HG02798 (cell line): ENCODE data around the gene STPG3.
"Not testable (repeated sequence)": the region's sequence is repeated elsewhere in the genome, so short reads cannot be mapped to it uniquely, and the experiment has no call there.

ENCODE experiments used
- ATAC-seq: cut with Tn5 transposase; IDR thresholded peaks from one replicate; pipeline ENCODE4 v1.9.1; 2021; ENCODE audit warnings: mild to moderate bottlenecking; ENCODE audit not compliant: unreplicated experiment, poor library complexity

STPG3 gene

DNA sequence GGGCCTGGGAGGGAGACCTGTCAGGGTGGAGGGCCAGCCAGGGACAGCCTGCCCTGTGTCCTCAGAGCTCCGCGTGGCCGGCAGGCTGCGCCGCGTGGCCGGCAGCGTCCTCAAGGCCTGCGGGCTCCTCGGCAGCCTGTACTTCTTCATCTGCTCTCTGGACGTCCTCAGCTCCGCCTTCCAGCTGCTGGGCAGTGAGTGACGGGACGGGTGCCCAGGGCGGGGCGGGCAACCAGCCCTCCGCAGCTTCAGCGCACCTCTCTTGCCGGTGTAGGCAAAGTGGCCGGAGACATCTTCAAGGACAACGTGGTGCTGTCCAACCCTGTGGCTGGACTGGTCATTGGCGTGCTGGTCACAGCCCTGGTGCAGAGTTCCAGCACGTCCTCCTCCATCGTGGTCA is 18.6 kb upstream of the STPG3 start:
- no peak for ATAC-seq

DNA sequence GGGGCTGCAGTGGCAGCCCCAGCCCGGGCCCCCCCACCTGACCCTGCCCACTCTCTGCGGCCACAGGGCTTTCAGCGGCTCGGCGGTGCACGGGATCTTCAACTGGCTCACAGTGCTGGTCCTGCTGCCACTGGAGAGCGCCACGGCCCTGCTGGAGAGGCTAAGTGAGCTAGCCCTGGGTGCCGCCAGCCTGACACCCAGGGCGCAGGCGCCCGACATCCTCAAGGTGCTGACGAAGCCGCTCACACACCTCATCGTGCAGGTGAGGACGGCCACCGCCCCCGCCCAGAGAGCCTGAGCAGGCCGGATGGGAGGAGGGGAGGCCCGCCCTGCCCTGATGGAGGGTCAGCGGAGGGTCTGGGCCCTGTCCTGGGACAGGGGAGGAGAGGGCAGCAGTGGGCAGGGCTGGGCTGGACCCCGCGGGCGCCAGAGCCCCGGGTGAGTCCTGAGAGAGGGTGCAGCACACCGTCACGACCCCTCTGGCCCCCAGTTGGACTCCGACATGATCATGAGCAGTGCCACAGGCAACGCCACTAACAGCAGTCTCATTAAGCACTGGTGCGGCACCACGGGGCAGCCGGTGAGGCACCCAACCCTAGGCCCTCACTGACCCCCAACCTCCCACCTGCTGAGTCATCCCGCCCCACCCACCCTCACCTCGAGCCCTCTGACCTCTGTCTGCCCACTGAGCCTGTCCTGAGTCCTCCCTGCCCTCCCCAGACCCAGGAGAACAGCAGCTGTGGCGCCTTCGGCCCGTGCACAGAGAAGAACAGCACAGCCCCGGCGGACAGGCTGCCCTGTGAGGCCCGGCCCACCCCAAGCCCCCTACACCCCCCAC is 17.7 kb upstream of the STPG3 start:
- no peak for ATAC-seq

DNA sequence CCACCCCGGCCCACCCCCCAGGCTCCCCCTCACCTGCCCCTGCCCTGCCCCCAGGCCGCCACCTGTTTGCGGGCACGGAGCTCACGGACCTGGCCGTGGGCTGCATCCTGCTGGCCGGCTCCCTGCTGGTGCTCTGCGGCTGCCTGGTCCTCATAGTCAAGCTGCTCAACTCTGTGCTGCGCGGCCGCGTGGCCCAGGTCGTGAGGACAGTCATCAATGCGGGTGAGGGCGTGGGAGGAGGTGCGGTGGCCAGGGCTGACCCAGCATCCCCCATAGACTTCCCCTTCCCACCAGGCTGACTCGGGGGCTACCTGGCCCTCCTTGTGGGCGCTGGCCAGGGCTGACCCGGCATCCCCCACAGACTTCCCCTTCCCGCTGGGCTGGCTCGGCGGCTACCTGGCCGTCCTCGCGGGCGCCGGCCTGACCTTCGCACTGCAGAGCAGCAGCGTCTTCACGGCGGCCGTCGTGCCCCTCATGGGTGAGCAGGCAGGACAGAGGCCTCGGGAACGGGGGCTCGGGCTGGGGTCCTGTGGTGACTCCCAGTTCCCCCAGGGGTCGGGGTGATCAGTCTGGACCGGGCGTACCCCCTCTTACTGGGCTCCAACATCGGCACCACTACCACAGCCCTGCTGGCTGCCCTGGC is 16.9 kb upstream of the STPG3 start:
- no peak for ATAC-seq

DNA sequence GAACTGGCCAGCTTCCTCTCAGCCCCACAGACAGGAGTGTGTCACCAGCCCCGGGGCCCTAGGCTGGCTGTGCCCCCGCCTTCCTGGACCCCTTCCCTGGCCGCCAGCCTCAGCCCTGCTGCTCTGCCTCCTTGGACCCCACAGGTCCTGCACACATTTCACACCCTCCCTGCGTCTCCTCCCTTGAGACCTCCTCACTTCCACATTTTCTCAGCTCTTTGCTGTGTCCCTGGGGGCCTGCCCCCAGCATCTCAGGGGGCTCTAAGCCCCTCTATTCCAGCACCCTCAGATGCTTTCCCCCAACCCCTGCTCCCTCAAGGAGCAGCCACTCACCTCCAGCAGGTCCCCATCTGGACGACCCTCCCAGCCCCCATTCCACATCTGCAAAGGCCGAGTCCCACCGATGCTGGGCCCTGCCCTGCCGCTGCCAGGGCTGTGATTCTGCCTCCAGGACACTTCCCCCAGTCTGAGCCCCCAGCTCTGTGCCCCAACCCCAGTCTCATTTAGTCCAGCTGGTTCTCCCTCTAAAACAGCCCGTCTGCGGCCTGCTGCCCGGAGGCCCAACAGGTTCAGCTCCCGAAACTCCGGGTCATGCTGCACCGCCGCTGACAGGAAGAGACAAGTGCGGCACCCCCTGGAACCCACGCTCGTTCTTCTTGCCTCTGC is 16.2 kb upstream of the STPG3 start:
- ATAC-seq: no peak

DNA sequence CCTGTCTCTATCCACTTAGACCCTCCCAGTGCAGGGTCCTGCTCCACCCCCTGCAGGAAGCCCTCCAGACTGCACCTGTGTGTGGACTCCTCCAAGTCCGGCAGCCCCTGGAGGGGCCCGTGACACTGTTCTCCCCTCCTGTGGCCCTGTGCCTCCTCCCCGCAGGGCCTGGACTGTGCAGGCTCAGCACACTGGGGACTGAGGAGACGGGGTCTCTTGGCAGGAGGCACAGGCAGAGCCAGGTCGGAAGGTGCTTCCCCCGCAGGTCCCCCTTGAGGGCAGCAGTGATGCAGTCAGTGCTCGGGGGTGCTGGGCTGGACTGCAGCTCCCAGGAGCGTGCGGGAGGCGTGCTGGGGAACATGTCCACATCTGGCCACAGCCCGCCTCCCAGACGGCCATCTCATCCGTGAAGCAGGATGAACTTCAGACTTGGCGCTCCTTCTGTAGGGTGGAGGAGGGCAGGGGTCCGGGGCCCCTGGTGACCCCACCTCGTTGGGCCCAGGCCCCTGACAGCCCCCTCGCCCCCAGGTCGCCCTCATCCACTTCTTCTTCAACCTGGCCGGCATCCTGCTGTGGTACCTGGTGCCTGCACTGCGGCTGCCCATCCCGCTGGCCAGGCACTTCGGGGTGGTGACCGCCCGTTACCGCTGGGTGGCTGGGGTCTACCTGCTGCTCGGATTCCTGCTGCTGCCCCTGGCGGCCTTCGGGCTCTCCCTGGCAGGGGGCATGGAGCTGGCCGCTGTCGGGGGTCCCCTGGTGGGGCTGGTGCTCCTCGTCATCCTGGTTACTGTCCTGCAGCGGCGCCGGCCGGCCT is 15.5 kb upstream of the STPG3 start:
- no peak for ATAC-seq

DNA sequence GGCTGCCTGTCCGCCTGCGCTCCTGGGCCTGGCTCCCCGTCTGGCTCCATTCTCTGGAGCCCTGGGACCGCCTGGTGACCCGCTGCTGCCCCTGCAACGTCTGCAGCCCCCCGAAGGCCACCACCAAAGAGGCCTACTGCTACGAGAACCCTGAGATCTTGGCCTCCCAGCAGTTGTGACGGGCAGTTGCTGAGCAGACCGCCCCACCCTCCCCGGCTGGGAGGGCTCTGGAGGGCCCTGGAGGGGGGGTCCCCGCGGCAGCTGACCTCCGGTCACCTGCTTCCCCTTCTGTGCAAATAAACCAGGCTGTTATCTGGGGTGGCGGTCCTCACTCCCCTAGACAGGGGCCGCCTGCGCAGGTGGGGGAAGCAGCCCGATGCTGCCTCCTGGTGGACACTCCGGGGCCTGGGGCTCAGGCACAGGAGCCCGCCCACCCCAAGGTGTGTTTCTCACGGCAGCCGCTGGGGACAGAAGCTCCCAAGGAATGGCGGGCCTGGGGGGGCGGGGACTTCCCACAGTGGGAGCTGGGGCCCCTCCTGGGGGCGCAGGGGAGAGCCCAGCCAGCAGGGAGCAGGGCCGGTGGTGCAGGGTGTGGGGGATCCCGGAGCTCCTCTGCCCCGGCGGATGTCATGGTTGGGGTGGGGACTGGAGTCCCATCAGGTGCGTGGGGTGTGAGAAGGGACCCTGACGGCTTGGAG is 14.7 kb upstream of the STPG3 start:
- peak; percentile 20 for ATAC-seq

DNA sequence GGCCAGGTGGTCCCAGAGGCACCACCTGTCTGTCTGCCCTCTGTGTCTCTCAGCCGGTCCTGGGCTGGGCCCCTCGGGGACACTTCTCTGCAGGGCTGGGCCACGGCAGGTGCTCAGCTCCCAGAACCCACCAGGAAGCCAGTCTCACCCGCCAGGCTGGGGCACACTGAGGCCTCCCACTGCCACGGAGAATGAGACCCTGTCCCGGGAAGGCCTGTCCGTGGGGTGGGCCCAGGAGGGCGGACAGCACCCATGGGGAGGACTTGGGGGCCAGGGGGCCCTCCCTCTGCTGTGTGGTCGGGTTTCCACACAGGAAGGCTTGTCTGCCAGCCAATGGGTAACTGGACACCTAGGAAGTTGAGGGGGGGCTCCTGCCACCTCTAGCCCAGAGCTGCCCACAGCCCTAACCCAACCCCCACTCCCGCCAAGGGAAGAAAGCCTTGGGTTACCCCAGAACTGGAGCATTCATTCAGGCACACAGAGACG is 14.1 kb upstream of the STPG3 start:
- ATAC-seq: no peak

DNA sequence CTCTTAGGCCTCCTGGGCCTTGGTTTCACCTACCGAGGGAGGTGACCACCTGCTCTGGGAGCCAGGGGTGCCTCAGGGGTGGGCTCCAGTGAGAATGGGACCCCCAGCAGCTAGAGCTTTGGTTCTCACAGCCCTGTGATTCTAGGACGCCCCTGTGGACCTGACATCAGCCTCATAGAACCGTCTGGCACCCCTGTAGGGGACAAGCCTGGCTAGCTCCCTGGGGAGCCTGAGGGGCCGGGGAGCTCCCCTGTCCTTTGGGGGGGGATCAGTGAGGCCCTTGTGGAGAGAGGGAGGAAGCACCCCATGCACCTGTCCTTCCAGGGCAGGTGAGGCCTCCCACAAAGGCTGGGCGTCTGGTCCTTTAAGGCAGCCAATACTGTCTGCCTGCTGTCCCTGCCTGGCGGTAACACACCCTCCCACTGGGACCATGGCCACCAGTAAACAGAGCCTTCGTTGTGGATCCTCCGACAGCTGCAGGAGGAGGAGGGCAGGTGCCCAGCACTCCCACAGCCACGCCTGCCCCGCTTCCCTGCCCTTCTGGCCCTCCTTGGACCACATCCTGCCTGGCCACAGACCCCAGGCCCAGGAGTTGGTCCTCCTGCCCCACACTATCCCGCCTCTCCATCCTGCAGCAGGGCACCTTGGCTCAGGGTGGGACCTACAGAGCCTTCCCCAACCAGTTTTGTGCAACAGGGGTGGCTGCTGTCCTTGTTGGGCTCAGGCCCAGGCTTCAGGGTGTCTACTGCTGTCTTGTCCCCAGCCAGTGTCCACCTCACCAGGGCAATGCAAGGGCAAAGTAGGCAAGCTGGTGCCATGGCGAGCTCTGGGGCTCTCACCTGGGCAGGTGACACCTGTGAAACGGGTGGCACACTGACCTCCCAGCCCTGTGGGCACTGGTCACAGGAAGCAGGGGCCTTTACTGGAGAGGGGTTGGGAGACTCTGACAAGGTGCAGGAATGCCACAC is 13.0 kb upstream of the STPG3 start:
- no peak for ATAC-seq

DNA sequence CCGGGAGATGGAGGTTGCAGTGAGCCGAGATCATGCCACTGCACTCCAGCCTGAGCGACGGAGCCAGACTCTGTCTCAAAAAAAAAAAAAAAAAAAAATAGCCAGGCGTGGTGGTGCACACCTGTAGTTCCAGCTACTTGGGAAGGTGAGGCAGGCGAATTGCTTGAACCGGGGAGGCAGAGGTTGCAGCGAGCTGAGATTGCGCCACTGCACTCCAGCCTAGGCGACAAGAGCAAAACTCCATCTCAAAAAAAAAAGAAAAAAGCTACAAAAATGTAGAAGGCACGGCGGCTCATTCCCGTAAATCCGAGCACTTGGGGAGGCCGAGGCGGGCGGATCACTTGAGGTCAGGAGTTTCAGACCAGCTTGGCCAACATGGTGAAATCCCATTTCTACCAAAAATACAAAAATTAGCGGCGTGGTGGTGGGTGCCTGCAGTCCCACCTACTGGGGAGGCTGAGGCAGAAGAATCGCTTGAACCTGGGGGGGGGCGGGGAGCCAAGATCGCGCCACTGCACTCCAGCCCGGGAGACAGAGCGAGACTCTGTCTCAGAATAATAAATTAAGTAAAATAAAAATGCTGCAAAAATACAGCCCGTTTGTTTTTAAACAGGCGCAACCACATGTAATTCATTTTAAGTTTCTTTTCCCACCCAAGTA is 11.4 kb upstream of the STPG3 start:
- ATAC-seq: not testable (repeated sequence)

DNA sequence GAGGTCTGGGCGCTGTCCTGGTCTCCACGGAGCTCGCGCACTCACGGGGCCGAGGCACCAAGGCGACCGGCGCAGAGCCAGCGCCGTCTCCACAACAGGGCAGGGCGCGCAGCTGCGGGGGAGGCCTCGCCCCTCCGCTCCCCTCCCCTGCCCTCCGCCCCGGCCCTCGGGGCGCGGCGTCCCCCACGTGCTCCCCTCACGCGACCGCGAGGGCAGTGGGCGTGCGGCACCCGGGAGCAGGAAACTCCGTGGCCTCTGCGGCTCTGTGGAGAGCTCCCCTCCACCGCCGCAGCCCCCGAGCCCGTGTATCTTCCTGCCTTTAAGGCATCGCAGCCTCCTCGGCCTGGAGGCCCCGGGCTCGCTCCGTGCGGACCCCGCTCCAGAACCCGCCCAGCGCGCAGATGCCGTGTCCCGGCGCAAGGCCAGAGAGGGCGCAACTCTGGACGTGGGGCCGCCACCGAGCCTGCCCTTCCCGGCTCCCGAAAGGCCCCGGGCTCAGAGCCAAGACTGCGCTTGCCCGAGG is 10.7 kb upstream of the STPG3 start:
- peak; percentile 15 for ATAC-seq

DNA sequence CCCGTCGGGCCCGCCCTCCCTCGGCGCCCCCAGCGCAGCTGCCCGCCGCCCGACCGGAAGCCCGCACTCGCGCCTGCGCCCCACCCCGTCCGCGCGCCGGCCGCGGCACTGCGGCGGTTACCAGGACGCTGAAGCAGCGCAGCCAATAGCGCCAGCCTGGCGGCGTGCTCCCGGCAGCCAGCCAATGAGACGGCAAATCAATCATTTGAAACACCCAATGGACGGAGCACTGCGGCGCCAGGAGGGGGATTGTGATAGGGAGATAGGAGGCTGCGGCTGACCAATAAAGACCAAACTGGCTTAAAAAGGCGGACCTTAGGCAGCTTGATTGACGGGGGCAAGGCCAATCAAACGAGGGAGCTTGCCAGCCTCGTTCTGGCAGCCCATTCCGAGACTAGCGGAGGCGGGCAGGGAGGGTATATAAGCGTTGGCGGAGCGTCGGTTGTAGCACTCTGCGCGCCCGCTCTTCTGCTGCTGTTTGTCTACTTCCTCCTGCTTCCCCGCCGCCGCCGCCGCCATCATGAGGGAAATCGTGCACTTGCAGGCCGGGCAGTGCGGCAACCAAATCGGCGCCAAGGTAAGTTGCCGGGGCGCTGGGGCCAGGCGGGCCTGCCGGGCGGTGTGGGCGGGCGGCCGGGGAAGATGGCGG is 10.1 kb upstream of the STPG3 start, which contains the start of gene TUBB4B:
Gene TUBB4B, plus strand, starts transcription at position 447 of the 649 bp plus-strand sequence. Its CDS starts 74 bp downstream, at position 521.
- ATAC-seq: peak; percentile 72

DNA sequence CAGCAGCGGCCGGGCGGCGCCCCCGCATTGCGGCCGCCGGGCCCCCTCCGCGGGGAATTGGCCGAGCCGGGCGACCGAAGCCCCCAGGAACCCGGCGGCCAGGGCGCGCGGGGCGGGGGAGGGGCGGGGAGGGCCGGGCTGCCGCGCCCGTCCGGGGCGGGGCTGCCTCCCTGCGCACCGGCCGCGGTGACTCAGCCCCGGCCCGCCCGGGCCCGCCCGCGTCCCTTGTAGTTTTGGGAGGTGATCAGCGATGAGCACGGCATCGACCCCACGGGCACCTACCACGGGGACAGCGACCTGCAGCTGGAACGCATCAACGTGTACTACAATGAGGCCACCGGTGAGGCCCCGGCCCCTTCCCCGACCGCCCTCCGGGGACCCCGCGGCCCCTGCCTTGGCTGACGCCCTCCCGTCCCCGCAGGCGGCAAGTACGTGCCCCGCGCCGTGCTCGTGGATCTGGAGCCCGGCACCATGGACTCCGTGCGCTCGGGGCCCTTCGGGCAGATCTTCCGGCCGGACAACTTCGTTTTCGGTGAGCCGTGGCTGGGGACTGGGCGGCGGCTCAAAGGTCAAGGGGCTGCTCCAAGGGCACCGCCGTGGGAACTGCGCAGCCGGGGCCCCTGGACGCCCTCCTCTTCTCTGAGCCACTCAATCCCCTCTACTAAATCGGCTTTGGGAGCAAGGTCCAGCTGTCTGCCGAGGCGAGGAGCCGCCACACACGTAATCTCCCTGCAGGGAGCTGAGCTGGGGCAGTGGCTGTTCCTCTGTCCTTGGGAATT is 9.4 kb upstream of the STPG3 start:
- peak; percentile 0 for ATAC-seq

DNA sequence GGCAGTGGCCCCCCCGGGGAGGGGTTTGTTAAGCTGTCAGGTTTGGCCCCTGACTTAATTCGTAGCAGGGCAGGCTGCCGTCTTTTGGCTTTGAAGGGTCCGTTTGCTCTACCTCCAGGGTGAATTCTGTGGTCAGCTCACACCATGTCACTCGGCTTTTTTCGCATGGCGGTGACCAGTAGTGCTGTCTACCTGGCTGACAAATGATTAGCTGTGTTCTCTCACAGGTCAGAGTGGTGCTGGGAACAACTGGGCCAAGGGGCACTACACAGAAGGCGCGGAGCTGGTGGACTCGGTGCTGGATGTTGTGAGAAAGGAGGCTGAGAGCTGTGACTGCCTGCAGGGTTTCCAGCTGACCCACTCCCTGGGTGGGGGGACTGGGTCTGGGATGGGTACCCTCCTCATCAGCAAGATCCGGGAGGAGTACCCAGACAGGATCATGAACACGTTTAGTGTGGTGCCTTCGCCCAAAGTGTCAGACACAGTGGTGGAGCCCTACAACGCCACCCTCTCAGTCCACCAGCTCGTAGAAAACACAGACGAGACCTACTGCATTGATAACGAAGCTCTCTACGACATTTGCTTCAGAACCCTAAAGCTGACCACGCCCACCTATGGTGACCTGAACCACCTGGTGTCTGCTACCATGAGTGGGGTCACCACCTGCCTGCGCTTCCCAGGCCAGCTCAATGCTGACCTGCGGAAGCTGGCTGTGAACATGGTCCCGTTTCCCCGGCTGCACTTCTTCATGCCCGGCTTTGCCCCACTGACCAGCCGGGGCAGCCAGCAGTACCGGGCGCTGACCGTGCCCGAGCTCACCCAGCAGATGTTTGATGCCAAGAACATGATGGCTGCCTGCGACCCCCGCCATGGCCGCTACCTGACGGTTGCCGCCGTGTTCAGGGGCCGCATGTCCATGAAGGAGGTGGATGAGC is 8.6 kb upstream of the STPG3 start:
- ATAC-seq: no peak

DNA sequence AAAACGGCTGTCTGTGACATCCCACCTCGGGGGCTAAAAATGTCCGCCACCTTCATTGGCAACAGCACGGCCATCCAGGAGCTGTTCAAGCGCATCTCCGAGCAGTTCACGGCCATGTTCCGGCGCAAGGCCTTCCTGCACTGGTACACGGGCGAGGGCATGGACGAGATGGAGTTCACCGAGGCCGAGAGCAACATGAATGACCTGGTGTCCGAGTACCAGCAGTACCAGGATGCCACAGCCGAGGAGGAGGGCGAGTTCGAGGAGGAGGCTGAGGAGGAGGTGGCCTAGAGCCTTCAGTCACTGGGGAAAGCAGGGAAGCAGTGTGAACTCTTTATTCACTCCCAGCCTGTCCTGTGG is 7.8 kb upstream of the STPG3 start:
- ATAC-seq: not testable (repeated sequence)

DNA sequence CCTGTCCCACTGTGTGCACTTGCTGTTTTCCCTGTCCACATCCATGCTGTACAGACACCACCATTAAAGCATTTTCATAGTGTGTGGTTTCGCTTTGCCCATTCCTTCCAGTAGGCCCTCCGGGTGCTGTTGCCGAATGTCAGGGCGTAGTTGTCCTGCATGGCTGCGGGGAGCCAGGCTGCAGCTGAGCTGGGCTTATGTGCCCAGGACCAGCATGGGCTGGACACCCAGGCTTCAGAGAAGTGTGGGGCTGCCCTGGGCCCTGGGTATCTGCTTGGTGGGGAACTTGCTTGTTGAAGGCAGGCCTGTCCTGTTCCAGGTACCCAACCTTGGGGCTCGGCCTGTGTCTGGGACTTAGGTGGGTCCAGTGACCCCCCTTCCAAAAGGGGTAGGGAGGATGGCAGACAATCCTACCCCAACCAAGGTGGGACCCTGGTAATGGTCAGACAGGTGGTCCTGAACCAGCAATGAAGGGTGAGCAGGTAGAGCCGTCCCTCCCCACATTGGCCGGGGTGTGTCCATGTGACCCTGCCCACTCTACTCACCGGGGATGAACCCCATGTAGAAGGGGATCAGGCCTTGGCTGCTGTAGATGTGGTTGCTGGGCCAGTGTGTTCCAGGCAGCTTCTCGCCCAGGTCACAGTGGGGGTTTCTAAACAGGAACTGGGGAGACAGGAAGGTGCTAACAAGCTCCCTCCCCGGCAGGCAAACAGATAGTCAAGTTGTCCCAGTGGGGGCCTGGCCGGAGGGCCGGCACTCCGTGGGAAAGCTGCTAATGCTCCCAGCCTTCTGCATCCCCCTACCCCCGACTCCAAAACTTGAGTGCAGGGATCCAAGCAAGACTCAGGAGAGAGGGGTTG is 7.2 kb upstream of the STPG3 start:
- no peak for ATAC-seq
